Stimulated activated CD4-positive, alpha-beta T cell treated with anti-CD3 and anti-CD28 coated beads, Interleukin-2, amount 100 ng/mL, for 48 hours (primary cell): ENCODE data around the gene ANKRD44.
"Not testable (repeated sequence)": the region's sequence is repeated elsewhere in the genome, so short reads cannot be mapped to it uniquely, and the experiment has no call there.

Source experiments
- DNase-seq, 2 donors: peaks; one replicate each; pipeline ENCODE4 v3.0.0-alpha.2; 2020

ANKRD44 gene

GRCh38 chr2:197256547-197257170 lies 53.9 kb downstream of the ANKRD44 start:
- no peak for DNase-seq

DNA sequence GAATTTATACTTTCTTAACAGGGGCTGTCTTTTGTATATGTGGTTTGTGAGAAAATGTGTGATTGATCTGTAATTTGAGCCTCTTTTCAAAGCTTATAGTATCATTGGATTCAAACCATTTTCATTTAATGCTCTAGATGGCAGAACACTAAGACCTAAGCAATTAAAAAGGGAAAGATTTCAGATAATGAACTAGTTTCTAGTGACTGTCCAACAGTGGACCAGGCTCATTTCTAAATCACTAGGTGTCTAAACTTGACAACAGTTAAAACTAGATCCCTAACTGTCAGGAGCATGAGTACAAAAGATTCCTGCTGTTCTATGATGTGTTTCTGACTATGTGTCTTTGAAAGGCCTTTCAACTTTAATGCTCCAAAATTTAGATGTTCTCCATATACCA lies 54.6 kb downstream of the ANKRD44 start:
- DNase-seq = no peak

- peak; percentile 60 to 67 for DNase-seq
Measured at GRCh38 chr2:197255543-197255942, 55.0 kb downstream of the ANKRD44 start.

DNA sequence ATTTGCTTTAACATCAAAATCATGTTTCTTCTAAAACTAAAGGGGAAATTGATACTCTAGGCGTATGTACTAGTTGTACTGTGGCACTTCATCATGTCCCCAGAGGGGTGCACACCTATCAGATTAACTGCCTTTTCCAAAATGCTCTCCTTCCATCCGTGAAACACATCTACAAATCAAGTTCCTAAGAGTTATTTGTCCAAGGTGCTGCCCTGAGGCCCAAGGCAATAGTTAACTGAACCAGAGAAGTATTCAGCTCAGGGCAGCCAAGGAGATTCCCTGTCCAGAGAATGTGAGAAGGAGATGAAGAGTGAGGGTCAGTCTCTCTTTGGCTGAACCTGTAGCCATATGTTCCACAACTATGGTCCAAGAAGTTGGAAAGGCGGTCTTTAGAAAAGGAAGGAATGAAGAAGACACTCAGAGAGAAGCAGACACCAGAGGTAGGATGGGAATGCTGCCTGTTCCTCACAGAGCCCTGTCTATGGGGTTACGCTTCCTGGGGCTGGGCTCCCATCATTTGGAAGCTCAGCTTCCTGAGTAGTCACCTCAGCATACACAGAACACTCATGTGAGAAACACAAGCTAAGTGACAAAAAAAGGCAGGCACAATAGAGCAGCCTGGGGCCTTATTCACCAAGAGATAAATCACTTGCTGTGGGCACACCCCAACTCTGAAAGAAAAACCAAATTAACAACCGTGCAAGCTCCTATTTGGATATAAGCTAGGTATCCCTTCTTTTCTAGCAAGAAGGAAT lies 55.6 kb downstream of the ANKRD44 start:
- no peak for DNase-seq

DNA sequence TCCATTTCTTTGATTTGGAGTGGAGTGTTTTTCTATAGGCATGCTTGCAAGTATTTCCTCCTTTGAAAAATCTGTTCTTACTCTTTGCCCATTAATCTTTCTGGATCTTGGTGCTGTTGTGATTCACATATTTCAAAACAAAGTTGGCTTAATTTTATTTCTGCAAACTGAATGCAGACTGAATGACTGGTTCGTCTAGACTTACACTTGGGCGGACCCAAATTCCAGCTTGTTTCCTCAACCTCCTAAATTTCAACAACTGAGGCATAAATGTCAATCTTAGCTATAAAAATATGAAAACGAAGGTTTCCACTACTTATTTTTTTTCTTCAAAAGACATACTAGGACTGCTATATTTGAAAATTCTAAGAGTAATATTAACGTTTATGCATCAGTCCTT lies 59.0 kb downstream of the ANKRD44 start:
- DNase-seq = no peak

- no peak for DNase-seq
Measured at GRCh38 chr2:197251163-197251562, 59.4 kb downstream of the ANKRD44 start.

GRCh38 chr2:197250084-197250397 lies 60.5 kb downstream of the ANKRD44 start:
- DNase-seq = no peak

- DNase-seq = no peak
Measured at GRCh38 chr2:197249381-197250083, 61.0 kb downstream of the ANKRD44 start.

DNA sequence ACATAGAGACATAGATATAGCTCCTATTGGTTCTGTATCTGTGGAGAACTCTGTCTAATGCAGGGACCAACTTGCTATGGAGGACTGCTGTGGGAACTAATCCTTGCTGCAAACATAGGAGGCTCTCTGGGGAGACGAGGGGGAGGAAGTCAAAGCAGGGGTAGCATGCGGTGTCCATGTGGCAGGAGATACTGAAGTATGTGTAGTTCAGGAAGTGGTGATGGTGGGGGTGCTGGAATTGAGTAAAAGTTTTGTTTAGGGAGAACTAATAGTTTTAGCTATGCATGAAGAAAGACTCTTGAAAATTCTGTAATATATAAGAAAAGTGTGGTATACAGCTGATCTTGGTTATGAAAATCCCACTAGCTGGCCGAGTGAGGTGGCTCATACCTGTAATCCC lies 62.0 kb downstream of the ANKRD44 start:
- DNase-seq = no peak

DNA sequence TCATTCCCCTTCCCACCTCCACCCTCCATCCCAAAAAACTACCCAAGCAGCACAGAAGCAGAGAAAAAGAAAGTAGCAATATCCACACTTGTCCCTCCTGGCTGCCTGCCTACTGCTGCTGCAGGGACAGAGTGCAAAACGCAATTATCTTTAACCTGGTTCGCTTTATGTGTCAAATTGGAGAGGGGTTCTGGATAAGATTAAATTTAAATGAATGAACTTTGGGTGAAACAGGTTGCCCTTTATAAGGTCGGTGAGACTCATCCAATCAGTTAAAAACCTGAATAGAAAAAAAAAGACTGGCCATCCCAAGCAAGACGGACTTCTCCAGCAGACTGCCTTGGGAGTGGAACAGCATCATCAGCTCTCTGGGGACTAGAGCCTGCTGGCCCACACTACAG lies 62.6 kb downstream of the ANKRD44 start:
- DNase-seq = no peak

DNA sequence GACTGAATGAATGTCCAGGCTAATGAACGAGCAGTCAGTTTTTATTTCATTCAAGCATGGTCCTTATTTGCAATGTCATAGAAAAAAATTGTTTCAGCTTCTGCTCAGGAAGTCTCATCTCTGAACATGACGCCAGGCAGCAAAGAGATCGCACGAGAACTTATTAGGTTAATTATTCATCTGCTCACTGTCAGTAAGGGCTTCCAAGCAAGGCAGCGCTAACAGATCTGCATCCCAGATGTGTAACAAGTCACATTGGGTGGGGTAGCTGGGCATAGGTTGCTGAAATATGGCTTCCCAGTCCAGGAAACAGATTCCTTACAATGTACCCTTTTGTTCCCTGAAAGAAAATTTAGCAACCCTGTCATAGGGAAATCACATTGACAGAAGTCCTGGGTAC lies 63.5 kb downstream of the ANKRD44 start:
- no peak for DNase-seq

GRCh38 chr2:197245829-197246804 lies 64.5 kb downstream of the ANKRD44 start:
- no peak for DNase-seq

- no peak for DNase-seq
Measured at GRCh38 chr2:197244349-197244748, 66.2 kb downstream of the ANKRD44 start.

DNA sequence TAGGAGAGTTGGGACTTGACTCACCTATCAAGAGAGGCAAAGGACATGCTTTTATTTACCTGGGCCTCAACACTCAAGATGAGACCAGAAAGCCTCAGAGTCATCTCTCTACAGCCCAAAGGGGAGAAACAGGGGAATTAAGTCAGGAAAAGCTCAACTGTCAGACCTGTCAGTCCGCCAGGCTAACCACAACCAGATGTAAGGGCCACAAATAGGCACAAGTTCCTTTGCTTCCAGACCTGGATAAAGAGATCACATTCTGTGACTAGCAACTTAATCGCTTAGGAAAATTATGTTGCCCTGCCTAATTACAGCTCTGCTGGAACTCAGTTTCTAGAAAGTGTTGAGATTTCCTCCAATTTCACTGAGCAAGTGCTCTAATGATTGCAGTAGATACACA lies 67.9 kb downstream of the ANKRD44 start:
- DNase-seq = no peak

DNA sequence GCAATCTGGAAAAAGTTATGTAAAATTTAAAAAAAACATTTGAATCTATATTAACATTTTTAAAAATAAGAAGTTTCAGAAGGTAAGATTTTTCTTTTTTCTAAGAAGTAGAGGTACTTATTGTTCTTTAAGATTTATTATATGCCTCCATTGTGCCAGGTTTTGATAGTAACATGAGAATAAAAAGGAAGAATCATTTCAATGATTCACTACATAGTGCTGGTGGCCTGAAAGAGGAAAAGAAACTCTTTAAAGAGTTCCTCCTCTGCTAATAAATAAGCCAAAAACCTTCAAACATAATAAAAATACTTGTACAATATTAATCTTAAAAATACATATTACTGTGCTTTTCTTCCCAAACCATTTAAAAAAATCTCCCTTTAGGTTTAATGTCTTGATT lies 69.0 kb downstream of the ANKRD44 start:
- DNase-seq = no peak

DNA sequence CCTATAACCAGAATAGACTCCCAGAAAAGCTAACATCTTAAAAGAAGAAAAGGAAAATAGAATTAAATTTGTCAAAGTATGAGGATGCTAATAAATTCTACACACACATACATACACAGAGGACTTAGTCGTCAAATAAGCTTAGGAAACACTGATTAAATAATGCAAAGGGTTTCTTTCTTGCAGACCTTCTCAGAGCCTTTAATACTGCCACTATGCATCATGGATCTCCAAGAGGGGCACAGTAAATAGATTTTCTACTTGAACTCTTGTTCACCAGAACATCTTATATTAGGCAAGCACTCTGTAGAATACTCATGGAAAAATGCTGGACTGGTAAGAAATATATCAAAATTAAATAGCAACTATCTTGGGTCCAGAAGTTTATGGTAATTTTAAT lies 69.4 kb downstream of the ANKRD44 start:
- DNase-seq = no peak

DNA sequence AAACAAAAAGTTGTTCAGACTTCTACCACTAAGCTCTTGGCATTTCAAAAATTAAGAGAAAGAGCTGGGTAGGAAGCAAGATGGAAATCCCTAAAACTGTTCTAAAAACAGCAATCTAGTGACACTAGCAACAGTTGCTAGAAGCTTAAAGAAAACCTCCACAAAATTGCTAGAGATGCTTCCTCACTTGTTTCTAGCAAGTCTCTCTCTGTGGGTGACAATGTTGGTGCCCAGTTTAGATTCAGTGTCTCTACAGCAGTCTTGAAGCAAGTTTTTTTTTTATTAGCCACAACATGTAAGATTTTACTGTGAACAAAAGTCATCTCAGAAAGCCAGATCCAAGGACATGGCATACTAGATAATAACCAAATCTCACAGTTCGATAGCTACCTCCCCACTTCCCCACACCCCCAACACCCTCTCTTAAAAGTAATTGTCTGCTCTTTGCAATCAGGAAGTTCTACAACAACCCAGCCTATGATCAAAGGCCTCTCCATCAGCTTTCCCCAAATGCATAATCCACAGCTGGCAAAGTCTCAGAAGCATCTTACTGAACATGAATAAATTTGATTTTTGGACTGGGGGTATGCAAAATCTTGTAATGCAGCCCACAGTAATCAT lies 70.0 kb downstream of the ANKRD44 start:
- no peak for DNase-seq

DNA sequence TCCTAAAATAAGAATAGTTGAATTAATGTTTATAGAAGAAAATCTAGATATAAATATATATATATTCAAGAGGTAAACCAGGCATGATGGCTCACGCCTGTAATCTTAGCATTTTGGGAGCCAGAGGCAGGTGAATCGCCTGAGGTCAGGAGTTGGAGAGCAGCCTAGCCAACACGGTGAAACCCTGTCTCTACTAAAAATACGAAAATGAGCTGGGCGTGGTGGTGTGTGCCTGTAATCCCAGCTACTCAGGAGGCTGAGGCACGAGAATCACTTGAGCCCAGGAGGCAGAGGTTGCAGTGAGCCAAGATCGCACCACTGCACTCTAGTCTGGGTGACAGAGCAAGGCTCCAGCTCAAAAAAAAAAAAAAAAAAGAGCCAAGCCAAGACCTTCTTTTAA lies 70.6 kb downstream of the ANKRD44 start:
- DNase-seq = not testable (repeated sequence)

- no peak for DNase-seq
Measured at GRCh38 chr2:197239434-197239833, 71.1 kb downstream of the ANKRD44 start.

- DNase-seq = no peak
Measured at GRCh38 chr2:197238043-197238365, 72.6 kb downstream of the ANKRD44 start.

DNA sequence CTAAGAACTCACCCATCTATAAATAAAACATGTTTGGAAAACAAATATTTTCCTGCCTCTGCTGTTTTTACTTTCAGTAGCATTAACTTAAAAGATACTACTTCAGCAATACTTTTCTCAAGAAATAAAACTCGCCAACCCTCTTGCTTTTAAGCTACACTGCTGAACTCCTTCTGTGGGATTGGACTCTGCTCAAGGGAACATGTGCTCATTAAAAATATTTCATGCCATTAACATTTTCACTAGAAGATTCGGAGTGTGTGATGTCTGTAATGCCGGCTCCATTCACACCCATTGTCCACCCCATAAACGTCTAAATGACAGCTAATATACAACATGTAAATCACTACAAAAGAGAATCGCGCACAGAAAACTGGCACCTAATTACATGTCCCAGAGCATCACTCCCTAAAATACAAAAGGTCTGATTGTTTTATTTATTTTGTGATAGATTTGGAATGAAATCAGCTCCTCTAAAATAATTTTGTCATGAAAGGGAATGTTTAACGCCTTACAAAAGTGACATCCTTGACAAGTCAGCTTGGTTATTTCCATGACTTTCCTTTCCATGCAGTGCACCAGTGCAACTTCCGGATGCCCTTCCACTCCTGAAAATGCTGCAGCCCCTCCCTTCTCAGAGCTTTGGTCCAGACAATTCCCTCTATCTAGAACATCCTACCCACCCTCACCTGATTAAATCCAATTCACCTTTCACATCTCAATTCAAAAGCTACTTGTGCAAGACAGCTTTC lies 73.1 kb downstream of the ANKRD44 start:
- no peak for DNase-seq

- DNase-seq = no peak
Measured at GRCh38 chr2:197236816-197237215, 73.8 kb downstream of the ANKRD44 start.
